ENCODE data around the gene KRT83. TPM values are rescaled to one million over a fixed set of nuclear protein-coding genes. Genes with fewer than 3 reads are reported as not detected.

The KRT83 gene
- polyA plus RNA-seq, 3 donors, result not detected

DNA sequence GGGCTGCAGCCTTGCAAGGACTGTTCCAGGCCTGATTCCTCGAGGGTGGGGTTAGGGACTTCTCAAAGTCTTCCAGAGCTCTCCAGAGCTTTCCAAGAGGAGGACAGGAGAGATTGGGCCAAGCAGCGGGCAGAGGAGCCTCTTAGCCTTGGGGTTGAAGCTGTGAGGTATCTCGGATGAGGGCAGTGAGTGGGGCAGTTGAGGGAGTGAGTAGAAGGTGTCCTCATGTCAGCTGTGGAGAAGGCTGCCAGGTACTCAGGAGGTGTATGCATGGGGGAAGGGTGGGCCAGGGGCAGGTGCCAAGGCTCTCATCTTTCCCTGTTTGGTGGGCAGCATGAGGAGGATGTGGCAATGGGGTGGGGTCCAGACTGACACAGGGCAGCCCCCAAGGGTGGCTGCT lies 7.7 kb downstream of the KRT83 start:
- no peak overlapping the region for H3K4me2 ChIP-seq (replicated peaks; ENCODE audit: extremely low read depth, low read length, poor library complexity, severe bottlenecking)
- H3K36me3 Mint-ChIP-seq, result no peaks in the 10 kb centered on the region
- 73% methylated on average over 3 of the region's 3 CpGs for WGBS (ENCODE audit: insufficient coverage)

GRCh38 chr12:52312086-52312485 lies 9.1 kb downstream of the KRT83 start:
- Mint-ChIP-seq H3K27ac (no peak overlapping the region), H3K9me3 (peaks cover 0 to 4% (median 0%) of the 10 kb centered on the region in 7 donors), H3K27me3 (ENCODE audit: low read depth in 3 of 3) (peaks cover 54 to 66% (median 59%) of the 10 kb centered on the region in 3 donors), H3K36me3 (no peaks in the 10 kb centered on the region), H3K4me1 (peaks cover 9% of the 10 kb centered on the region), H3K4me3 (no peak overlapping the region)
- intact Hi-C loops (cut with micrococcal nuclease), result no loop called here
- no peaks in the 10 kb centered on the region for H3K36me3 ChIP-seq (replicated peaks in 1 of 2; ENCODE audit: control insufficient read depth in 1 of 2, insufficient read depth in 2 of 2, low read length in 2 of 2)
- H3K27me3 ChIP-seq (ENCODE audit: control insufficient read depth in 2 of 2, insufficient read depth in 2 of 2, low read length in 2 of 2), result peaks cover 35 to 56% of the 10 kb centered on the region in 2 donors
- no peak overlapping the region for H2AFZ ChIP-seq (ENCODE audit: insufficient read depth, low read depth, low read length, poor library complexity, severe bottlenecking)
- H3K9me3 ChIP-seq (replicated peaks in 1 of 2; ENCODE audit: control insufficient read depth in 1 of 2, insufficient read depth in 1 of 2, low read length in 2 of 2), result peaks cover 0 to 5% of the 10 kb centered on the region in 2 donors
- 88% methylated on average over 2 of the region's 4 CpGs for WGBS (ENCODE audit: insufficient coverage)
- no peak for DNase-seq
- no peak overlapping the region for H3K27ac ChIP-seq (ENCODE audit: low read depth in 1 of 2, low read length in 2 of 2)
- no peaks in the 10 kb centered on the region for H4K20me1 ChIP-seq (ENCODE audit: insufficient read depth, low read length)
- H3K4me3 ChIP-seq (replicated peaks in 1 of 3; ENCODE audit: low read depth in 2 of 3, low read length in 3 of 3), result no peak overlapping the region
- no peak overlapping the region for H3K9ac ChIP-seq (ENCODE audit: insufficient read depth, low read length, poor library complexity, severe bottlenecking)
- H3K4me1 ChIP-seq (ENCODE audit: control insufficient read depth in 1 of 2, insufficient read depth in 2 of 2, low read length in 2 of 2), result peaks cover 6 to 9% of the 10 kb centered on the region in 2 donors
- H3K79me2 ChIP-seq (ENCODE audit: insufficient read depth, low read length), result no peaks in the 10 kb centered on the region
- H3K4me2 ChIP-seq (replicated peaks; ENCODE audit: extremely low read depth, low read length, poor library complexity, severe bottlenecking), result no peak overlapping the region
- TF ChIP-seq, protein P1, sequence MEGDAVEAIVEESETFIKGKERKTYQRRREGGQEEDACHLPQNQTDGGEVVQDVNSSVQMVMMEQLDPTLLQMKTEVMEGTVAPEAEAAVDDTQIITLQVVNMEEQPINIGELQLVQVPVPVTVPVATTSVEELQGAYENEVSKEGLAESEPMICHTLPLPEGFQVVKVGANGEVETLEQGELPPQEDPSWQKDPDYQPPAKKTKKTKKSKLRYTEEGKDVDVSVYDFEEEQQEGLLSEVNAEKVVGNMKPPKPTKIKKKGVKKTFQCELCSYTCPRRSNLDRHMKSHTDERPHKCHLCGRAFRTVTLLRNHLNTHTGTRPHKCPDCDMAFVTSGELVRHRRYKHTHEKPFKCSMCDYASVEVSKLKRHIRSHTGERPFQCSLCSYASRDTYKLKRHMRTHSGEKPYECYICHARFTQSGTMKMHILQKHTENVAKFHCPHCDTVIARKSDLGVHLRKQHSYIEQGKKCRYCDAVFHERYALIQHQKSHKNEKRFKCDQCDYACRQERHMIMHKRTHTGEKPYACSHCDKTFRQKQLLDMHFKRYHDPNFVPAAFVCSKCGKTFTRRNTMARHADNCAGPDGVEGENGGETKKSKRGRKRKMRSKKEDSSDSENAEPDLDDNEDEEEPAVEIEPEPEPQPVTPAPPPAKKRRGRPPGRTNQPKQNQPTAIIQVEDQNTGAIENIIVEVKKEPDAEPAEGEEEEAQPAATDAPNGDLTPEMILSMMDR (IDR thresholded peaks at IDR 0.05), result no peak

More for the DNA sequence above, 7.7 kb downstream of the KRT83 start:
- H3K79me2 ChIP-seq (ENCODE audit: insufficient read depth, low read length), result no peaks in the 10 kb centered on the region
- no peak overlapping the region for H3K4me3 ChIP-seq (replicated peaks in 1 of 3; ENCODE audit: low read depth in 2 of 3, low read length in 3 of 3)
- TF ChIP-seq, protein P1 (IDR thresholded peaks at IDR 0.05), result no peak
- peaks cover 3% of the 10 kb centered on the region in 2 donors for H3K4me1 ChIP-seq (ENCODE audit: control insufficient read depth in 1 of 2, insufficient read depth in 2 of 2, low read length in 2 of 2)
- no peak overlapping the region for H3K27ac Mint-ChIP-seq
- peaks cover 42 to 56% (median 48%) of the 10 kb centered on the region in 3 donors for H3K27me3 Mint-ChIP-seq (ENCODE audit: low read depth in 3 of 3)
- H3K4me1 Mint-ChIP-seq, result peaks cover 5% of the 10 kb centered on the region
- no peaks in the 10 kb centered on the region for H3K9me3 ChIP-seq (replicated peaks in 1 of 2; ENCODE audit: control insufficient read depth in 1 of 2, insufficient read depth in 1 of 2, low read length in 2 of 2)
- H3K27ac ChIP-seq (ENCODE audit: low read depth in 1 of 2, low read length in 2 of 2), result no peak overlapping the region
- H3K9me3 Mint-ChIP-seq, result peaks cover 0 to 2% (median 0%) of the 10 kb centered on the region in 7 donors
- H3K27me3 ChIP-seq (ENCODE audit: control insufficient read depth in 2 of 2, insufficient read depth in 2 of 2, low read length in 2 of 2), result peaks cover 23 to 42% of the 10 kb centered on the region in 2 donors
- no peak overlapping the region for H3K9ac ChIP-seq (ENCODE audit: insufficient read depth, low read length, poor library complexity, severe bottlenecking)
- no peak for DNase-seq
- intact Hi-C loops (cut with micrococcal nuclease), result no loop called here
- no peak overlapping the region for H2AFZ ChIP-seq (ENCODE audit: insufficient read depth, low read depth, low read length, poor library complexity, severe bottlenecking)
- H3K36me3 ChIP-seq (replicated peaks in 1 of 2; ENCODE audit: control insufficient read depth in 1 of 2, insufficient read depth in 2 of 2, low read length in 2 of 2), result no peaks in the 10 kb centered on the region
- no peaks in the 10 kb centered on the region for H4K20me1 ChIP-seq (ENCODE audit: insufficient read depth, low read length)
- H3K4me3 Mint-ChIP-seq, result no peak overlapping the region

All from CD14-positive monocyte (primary cell).